Measurements from ENCODE around the gene PDGFRB. TPM values are rescaled to one million over a fixed set of nuclear protein-coding genes. Genes with fewer than 3 reads are reported as not detected.

The PDGFRB gene
- polyA plus RNA-seq, 1 donor, result 115 TPM

GRCh38 chr5:150114773-150115408, 40.8 kb downstream of the PDGFRB start:
- no peak for DNase-seq (ENCODE audit: low read depth)

DNA sequence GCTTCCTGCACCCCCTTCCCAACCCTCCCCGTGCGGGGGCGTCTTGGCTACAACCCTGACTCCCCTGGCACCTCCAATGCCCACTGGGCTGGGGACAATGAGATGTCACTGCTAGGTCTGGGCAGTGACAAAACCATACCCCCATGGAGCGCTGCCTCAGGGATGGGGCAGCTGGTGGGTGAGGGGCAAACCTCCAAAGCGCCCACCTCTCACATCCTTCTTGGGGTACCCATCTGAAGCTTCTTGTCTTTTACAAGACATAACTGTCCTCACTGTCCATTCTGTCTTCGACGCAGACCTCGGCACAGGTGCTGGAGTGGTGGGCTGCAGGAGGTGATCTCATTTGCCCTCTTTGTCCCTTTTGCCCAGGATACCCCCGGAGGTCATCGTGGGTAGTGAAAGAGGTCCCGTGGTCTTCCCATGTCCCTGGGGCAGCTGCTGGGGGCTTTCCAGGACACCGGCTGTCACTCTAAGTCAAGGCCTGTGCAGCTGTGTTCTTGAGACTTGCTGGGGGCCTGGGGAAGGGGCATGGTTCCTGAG, 41.5 kb downstream of the PDGFRB start:
- no peak for DNase-seq (ENCODE audit: low read depth)

GRCh38 chr5:150113047-150113744, 42.4 kb downstream of the PDGFRB start:
- DNase-seq (ENCODE audit: low read depth), result no peak

- DNase-seq (ENCODE audit: low read depth), result no peak
Measured at GRCh38 chr5:150112201-150113046, 43.2 kb downstream of the PDGFRB start.

DNA sequence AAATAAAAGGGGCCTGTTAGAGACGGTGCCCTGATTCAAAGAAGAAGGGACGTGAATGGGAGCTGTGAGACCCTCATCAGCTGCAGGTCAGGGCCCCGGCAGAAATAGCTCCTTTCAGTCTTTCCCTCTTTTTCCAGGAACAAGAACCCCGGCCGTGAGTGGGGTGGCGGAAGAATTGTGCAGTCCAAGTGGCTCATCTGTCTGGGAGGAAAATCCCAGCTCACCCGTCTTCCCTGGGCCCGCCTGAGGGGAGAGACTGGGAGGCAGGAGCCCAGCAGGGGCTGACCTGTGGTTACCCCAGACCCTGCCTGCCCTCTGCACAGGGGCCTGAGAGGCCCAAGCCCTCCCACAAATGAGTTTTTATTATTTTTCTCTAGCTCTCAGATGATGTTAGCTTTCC, 44.5 kb downstream of the PDGFRB start:
- no peak for DNase-seq (ENCODE audit: low read depth)

- DNase-seq (ENCODE audit: low read depth), result no peak
Measured at GRCh38 chr5:150109921-150110320, 45.7 kb downstream of the PDGFRB start.

GRCh38 chr5:150108711-150109514, 46.7 kb downstream of the PDGFRB start:
- DNase-seq (ENCODE audit: low read depth), result no peak

DNA sequence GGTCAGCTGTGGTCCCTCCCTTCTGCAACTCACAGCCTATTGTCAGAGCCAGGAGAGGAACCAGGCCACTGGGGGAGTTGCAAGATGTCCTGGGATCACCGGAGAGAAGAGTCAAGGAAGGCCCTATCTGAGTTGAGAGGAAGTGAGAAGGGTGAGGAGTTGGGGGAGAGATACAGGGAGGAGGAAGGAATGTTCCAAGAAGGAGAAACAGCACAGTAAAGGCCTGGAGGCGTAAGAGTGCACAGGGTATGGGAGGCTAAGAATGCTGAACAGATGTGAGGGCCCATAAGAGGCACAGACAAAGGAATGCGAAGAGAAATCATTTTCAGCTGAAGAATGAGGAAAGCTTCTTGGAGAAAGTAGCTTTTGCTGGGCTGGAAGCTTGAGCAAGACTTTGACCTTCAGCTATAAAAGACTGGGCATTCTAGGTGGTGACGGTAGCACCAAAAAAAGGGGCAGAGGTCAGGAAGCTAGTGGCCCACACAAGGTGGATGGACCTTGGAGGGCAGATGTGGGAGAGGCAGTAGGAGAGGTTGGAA, 47.7 kb downstream of the PDGFRB start:
- DNase-seq (ENCODE audit: low read depth), result no peak

GRCh38 chr5:150106674-150107426, 48.8 kb downstream of the PDGFRB start:
- DNase-seq (ENCODE audit: low read depth), result no peak

DNA sequence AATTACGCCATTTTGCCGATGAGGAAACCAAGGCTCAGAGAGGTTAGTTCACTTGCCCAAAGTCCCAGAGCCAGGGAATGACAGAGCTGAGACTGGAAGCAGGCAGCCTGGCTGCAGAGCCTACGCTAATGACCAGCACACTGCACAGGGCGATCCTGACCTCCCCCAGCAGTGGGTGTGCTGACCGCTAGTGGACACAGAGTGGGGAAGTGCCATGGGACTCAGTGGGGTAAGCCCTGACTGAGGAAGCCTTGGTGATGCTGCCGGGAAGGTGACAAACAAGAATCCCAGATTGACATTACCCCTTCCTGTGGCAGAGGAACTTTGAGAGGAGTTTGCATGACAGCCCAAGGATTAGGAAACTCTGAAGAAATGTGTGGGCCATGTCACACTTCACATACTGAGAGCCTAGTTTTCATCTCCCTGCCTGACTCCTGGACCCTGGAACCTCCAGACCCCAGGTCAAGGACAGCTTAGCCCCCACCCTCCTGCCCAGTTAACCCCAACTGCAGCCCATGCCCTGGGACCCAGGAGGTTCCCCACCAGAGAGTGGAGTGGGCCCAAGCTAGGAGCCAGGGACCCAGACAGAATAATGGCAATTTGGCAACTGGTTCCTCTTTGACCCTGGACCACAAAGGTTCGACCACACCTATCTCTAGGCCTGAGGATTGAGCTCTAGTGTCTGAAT, 49.6 kb downstream of the PDGFRB start:
- no peak for DNase-seq (ENCODE audit: low read depth)

DNA sequence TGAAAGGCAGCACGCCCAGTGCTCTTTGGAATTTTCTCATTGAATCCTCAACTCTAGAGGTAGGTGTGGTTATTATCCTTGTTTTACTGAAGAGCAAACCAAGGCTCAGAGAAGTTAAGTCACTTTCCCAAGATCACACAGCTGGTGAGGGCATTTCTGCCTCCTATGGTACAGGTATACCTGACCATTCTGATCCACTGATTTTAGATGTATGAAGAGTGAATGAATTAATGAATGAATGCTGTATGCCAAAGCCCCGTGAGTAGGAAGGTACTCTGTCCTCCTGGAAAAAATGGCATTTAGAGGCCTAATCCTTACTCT, 51.1 kb downstream of the PDGFRB start:
- no peak for DNase-seq (ENCODE audit: low read depth)

- no peak for DNase-seq (ENCODE audit: low read depth)
Measured at GRCh38 chr5:150103678-150104549, 51.7 kb downstream of the PDGFRB start.

GRCh38 chr5:150101023-150101422, 54.6 kb downstream of the PDGFRB start:
- DNase-seq (ENCODE audit: low read depth), result no peak

GRCh38 chr5:150097152-150097551, 58.5 kb downstream of the PDGFRB start:
- no peak for DNase-seq (ENCODE audit: low read depth)

GRCh38 chr5:150092159-150092787, 63.4 kb downstream of the PDGFRB start:
- DNase-seq (ENCODE audit: low read depth), result no peak

- no peak for DNase-seq (ENCODE audit: low read depth)
Measured at GRCh38 chr5:150085950-150086715, 69.5 kb downstream of the PDGFRB start, which contains the start of gene CSF1R. TSS of gene CSF1R (minus strand) at chr5:150086554. CDS start at chr5:150086427, 127 bp downstream.

DNA sequence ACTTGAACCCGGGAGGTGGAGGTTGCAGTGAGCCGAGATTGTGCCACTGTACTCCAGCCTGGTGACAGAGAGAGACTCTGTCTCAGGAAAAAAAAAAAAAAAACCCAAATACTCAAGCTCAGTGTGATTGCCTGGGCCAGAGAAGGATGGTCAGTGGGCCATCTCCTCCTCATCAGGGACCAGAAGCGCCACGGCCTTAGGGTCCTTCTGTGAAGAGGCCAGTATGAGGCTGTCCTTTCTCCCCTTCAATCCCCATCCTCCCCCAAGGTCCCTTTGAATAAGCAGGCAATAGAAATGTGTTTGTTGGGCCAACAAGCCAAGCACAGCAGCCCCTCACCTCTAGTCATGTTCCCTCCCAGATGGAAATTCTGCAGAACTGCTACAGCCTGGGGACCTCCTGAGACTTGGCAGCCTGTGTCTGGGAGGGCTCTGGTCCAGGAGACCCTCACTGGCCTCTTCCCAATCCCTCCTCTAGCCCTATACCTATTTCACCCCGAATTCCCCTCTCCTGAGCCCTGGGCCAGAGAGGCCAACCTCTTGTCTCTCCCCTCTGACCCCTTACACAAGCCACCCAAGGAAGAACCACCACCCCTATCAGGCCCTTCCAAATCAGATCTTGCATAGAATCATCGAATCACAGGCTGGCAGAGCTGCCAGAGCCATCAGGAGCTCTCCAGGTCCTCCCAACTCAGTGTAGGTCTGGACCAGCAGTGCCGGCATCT, 70.3 kb downstream of the PDGFRB start:
- DNase-seq (ENCODE audit: low read depth), result no peak

Measured in forelimb muscle (tissue), 1 donor.